Urinary bladder (tissue), 2 donors: Measurements from ENCODE around the gene SCGB3A2. TPM values are rescaled to one million over a fixed set of nuclear protein-coding genes. Genes with fewer than 3 reads are reported as not detected.

Experiments used
- polyA plus RNA-seq: library from polyadenylated mRNA; stranded (reverse); fragments of 200-250 nt; gene quantifications from one replicate; pipeline ENCODE4 v1.2.3, GENCODE V29; 2013
- total RNA-seq: library from RNA; depleted of rRNA; stranded (reverse); fragments of >200 nt; gene quantifications from one replicate; pipeline ENCODE4 v1.2.3, GENCODE V29; 2014
- donor health status: healthy.

Gene SCGB3A2
- total and polyA plus RNA-seq, 2 donors, result not detected

Other genes starting within 250 kb of the SCGB3A2 start
- 4.5 TPM for gene JAKMIP2, start 96.0 kb upstream of the SCGB3A2 start, total RNA-seq
- gene JAKMIP2, start 96.0 kb upstream of the SCGB3A2 start, polyA plus RNA-seq, result 0.49 TPM
- 274 TPM for gene SPINK1, start 47.0 kb upstream of the SCGB3A2 start, total RNA-seq
- gene SPINK1, start 47.0 kb upstream of the SCGB3A2 start, polyA plus RNA-seq, result 393 TPM
- 1.3 TPM for gene C5orf46, start 27.8 kb downstream of the SCGB3A2 start, total RNA-seq
- gene C5orf46, start 27.8 kb downstream of the SCGB3A2 start, polyA plus RNA-seq, result not detected
- 0.21 TPM for gene SPINK5, start 185.3 kb downstream of the SCGB3A2 start, total RNA-seq
- gene SPINK5, start 185.3 kb downstream of the SCGB3A2 start, polyA plus RNA-seq, result 0.56 TPM